Prostate gland (tissue), 2 donors: Measurements from ENCODE around the gene CFAP53. TPM values are rescaled to one million over a fixed set of nuclear protein-coding genes. Genes with fewer than 3 reads are reported as not detected.
"Not testable (repeated sequence)": the region's sequence is repeated elsewhere in the genome, so short reads cannot be mapped to it uniquely, and the experiment has no call there.

Source experiments
- DNase-seq: peaks from one replicate; pipeline ENCODE4 v3.0.0-alpha.2; 2019; ENCODE audit warnings: low spot score
- H3K27ac ChIP-seq, 2 donors: fragments of 200-600 bp; sonication (generic); 2 replicates each; pipeline ENCODE4 v1.5.1; 2017 to 2019
- H3K27me3 ChIP-seq: fragments of 200-600 bp; sonication (generic); replicated peaks from 2 replicates; pipeline ENCODE4 v1.5.1; 2019; ENCODE audit not compliant: insufficient read depth
- H3K36me3 ChIP-seq, 2 donors: fragments of 200-600 bp; sonication (generic); 1 replicate in 1 of 2; 2 replicates in 1 of 2; pipeline versions ENCODE4 v1.5.1 to v1.8.1; 2017 to 2019
- H3K4me1 ChIP-seq: fragments of 200-600 bp; sonication (generic); replicated peaks from 2 replicates; pipeline ENCODE4 v1.5.1; 2019
- H3K4me3 ChIP-seq, 2 donors: fragments of 200-600 bp; sonication (generic); 2 replicates each; pipeline ENCODE4 v1.5.1; 2017 to 2019
- H3K9me3 ChIP-seq: fragments of 200-600 bp; sonication (generic); 2 replicates; pipeline ENCODE4 v1.5.1; 2017
- CTCF ChIP-seq, 4 experiments: fragments of 200-600 bp in 2 of 4; fragments of 450-650 bp in 2 of 4; sonication (generic) in 2 of 4; IDR thresholded peaks; 1 replicate in 3 of 4; 2 replicates in 1 of 4; pipeline ENCODE4 v1.5.1; 2016 to 2019; ENCODE audit warnings: antibody characterized with exemption in 4 of 4, mild to moderate bottlenecking in 2 of 4, moderate library complexity in 2 of 4
- POLR2A ChIP-seq: fragments of 450-650 bp; IDR thresholded peaks from one replicate; pipeline ENCODE4 v1.6.1; 2016; ENCODE audit warnings: antibody characterized with exemption, mild to moderate bottlenecking
- POLR2AphosphoS5 ChIP-seq: sonication (generic); formaldehyde crosslinking; IDR thresholded peaks from one replicate; pipeline ENCODE4 v1.6.1; 2017; ENCODE audit warnings: antibody characterized with exemption
- WGBS: methylation state at CpG from one replicate; pipeline ENCODE4 v1.1.5; 2018; 5-methylcytosine and 5-hydroxymethylcytosine counted together
- intact Hi-C: fragments of 100-400 bp; cut with DNase I; formaldehyde crosslinking; loops from one replicate; pipeline ENCODE4 v1.14.2; 2022
- total RNA-seq, 2 donors: library from RNA; depleted of rRNA; stranded (reverse); fragments of >200 nt; gene quantifications; one replicate each; pipeline ENCODE4 v1.1.0, GENCODE V29; 2016

The CFAP53 gene
- total RNA-seq, 2 donors from 2014 or later, result 0.59 to 4.7 TPM

DNA sequence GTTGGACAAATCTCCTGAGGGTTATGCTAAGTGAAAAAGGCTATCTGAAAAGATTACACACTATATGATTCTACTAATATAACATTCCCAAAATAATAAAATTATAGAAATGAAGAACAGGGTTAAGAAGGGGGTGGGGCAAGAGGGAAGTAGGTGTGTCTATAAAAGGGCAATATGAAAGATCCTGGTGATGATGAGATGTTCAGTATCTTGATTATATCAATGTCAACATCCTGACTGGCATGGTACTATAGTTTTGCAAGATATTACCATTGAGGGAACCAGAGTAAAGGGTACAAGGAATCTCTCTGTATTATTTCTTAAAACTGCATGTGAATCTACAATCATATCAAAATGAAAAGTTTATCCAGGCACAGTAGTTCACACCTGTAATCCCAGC lies 16.7 kb downstream of the CFAP53 start:
- H3K36me3 ChIP-seq, result no peaks in the 10 kb centered on the region
- intact Hi-C loops, result no loop called here
- no peak overlapping the region for H3K4me3 ChIP-seq
- H3K27me3 ChIP-seq, result no peaks in the 10 kb centered on the region
- H3K27ac ChIP-seq, result no peak overlapping the region
- TF ChIP-seq POLR2AphosphoS5 (no peak), POLR2A (no peak), CTCF (IDR thresholded peaks at IDR 0.05) (no peak)
- no peaks in the 10 kb centered on the region for H3K4me1 ChIP-seq
- no peak for DNase-seq
- no peaks in the 10 kb centered on the region for H3K9me3 ChIP-seq

- intact Hi-C loops, result no loop called here
- no peak overlapping the region for H3K27ac ChIP-seq
- TF ChIP-seq POLR2A (no peak), POLR2AphosphoS5 (no peak), CTCF (IDR thresholded peaks at IDR 0.05) (no peak)
- no peaks in the 10 kb centered on the region for H3K9me3 ChIP-seq
- no peaks in the 10 kb centered on the region for H3K36me3 ChIP-seq
- no peaks in the 10 kb centered on the region for H3K27me3 ChIP-seq
- H3K4me1 ChIP-seq, result no peaks in the 10 kb centered on the region
- H3K4me3 ChIP-seq, result no peak overlapping the region
- no peak for DNase-seq
These were observed 18.7 kb downstream of the CFAP53 start for GRCh38 chr18:50247561-50247960.

DNA sequence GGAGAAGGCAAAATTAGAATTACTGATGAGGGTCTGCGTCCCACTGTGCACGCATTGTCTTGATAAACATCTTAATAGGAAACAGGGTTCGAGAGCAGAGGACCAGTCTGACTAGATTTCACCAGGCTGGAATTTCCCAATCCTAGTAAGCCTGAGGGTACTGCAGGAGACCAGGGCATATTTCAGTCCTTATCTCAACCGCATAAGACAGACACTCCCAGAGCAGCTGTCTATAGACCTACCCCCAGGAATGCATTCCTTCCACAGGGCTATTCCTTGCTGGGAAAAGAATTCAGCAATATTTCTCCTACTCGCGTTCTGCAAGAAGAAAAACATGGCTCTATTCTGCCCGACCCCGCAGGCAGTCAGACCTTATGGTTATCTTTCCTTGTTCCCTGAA lies 24.5 kb downstream of the CFAP53 start:
- H3K9me3 ChIP-seq, H3K4me3 ChIP-seq, H3K4me1 ChIP-seq, H3K27me3 ChIP-seq, H3K27ac ChIP-seq, intact Hi-C loops, H3K36me3 ChIP-seq, DNase-seq: not testable (repeated sequence)
- WGBS, result 71% methylated on average over 8 of the region's 8 CpGs

DNA sequence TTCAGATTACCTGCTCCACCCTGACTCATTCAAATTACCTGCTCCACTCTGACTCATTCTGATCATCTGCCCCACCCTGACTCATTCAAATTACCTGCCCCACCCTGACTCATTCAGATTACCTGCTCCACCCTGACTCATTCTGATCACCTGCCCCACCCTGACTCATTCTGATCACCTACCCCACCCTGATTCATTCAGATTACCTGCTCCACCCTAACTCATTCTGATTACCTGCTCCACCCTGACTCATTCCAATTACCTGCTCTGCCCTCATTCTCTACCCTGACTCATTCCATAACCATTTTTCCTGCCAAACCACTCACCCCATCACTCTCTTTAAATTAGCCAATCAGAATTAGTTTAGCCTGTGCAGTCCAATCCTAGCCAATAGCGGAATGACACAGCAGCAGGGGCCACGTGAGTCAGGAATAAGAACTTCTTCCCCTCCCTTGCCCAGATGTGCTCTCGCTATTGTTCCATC lies 26.2 kb downstream of the CFAP53 start:
- Histone ChIP-seq H3K27ac (no peak overlapping the region), H3K9me3 (no peaks in the 10 kb centered on the region), H3K4me3 (no peak overlapping the region), H3K27me3 (no peaks in the 10 kb centered on the region), H3K4me1 (no peaks in the 10 kb centered on the region), H3K36me3 (no peaks in the 10 kb centered on the region)
- DNase-seq, result no peak
- intact Hi-C loops, result no loop called here
- 92% methylated on average over 3 of the region's 3 CpGs for WGBS
- TF ChIP-seq POLR2A, result no peak
- no peak for TF ChIP-seq POLR2AphosphoS5
- no peak for TF ChIP-seq CTCF (IDR thresholded peaks at IDR 0.05)

- DNase-seq, result no peak
- Histone ChIP-seq H3K4me1 (no peaks in the 10 kb centered on the region), H3K27ac (no peak overlapping the region), H3K9me3 (no peaks in the 10 kb centered on the region), H3K27me3 (no peaks in the 10 kb centered on the region), H3K4me3 (no peak overlapping the region), H3K36me3 (no peaks in the 10 kb centered on the region)
- WGBS, result 73% methylated on average over 2 of the region's 2 CpGs
- intact Hi-C loops, result no loop called here
- TF ChIP-seq POLR2AphosphoS5, result no peak
- no peak for TF ChIP-seq POLR2A
- no peak for TF ChIP-seq CTCF (IDR thresholded peaks at IDR 0.05)
These were observed 33.9 kb downstream of the CFAP53 start for GRCh38 chr18:50232419-50232818.
